Testis (tissue), 3 donors: ENCODE results near the gene LSM3. TPM values are rescaled to one million over a fixed set of nuclear protein-coding genes. Genes with fewer than 3 reads are reported as not detected.

ENCODE experiments used
- DNase-seq: peaks from one replicate; pipeline ENCODE4 v3.0.0-alpha.2; 2019
- H3K27ac ChIP-seq, 2 donors: fragments of 200-600 bp; sonication (generic); one replicate each; pipeline ENCODE4 v1.5.1; 2019
- H3K27me3 ChIP-seq: fragments of 200-600 bp; sonication (generic); one replicate; pipeline ENCODE4 v1.5.1; 2019
- H3K36me3 ChIP-seq: fragments of 200-600 bp; sonication (generic); one replicate; pipeline ENCODE4 v1.5.1; 2017; ENCODE audit warnings: low read depth; ENCODE audit errors: missing control alignments
- H3K4me1 ChIP-seq: fragments of 200-600 bp; sonication (generic); one replicate; pipeline ENCODE4 v1.5.1; 2019
- H3K4me3 ChIP-seq, 2 donors: fragments of 200-600 bp; sonication (generic); one replicate each; pipeline ENCODE4 v1.5.1; 2017 to 2019
- H3K9me3 ChIP-seq: fragments of 200-600 bp; sonication (generic); one replicate; pipeline ENCODE4 v1.5.1; 2017
- POLR2A ChIP-seq: fragments of 450-650 bp; IDR thresholded peaks from one replicate; pipeline ENCODE4 v1.6.1; 2017; ENCODE audit warnings: antibody characterized with exemption, mild to moderate bottlenecking, moderate library complexity
- WGBS, 2 donors: methylation state at CpG; one replicate each; pipeline ENCODE4 v1.1.5; 2018; 5-methylcytosine and 5-hydroxymethylcytosine counted together
- intact Hi-C: fragments of 100-400 bp; cut with DNase I; formaldehyde crosslinking; loops from one replicate; pipeline ENCODE4 v1.15.1; 2023; ENCODE audit warnings: low total_unique reads
- polyA plus RNA-seq: library from polyadenylated mRNA; stranded (reverse); fragments of 350-450 nt; fragmentation: Illumina TruSeq; extraction: RNeasy Lipid Tissue Mini Kit (QIAGEN cat#74804); gene quantifications from one replicate; pipeline ENCODE4 v1.2.3, GENCODE V29; 2014; ENCODE audit warnings: low read depth, low replicate concordance; ENCODE audit not compliant: insufficient read depth
- total RNA-seq, 2 donors: library from RNA; depleted of rRNA; stranded (reverse); fragments of >200 nt; gene quantifications; one replicate each; pipeline ENCODE4 v1.2.3, GENCODE V29; 2016
- TF ChIP-seq, protein P1 (sequence below), 3 experiments: fragments of 450-650 bp in 2 of 3; fragments of 200-600 bp in 1 of 3; sonication (generic) in 1 of 3; IDR thresholded peaks; one replicate each; pipeline ENCODE4 v1.5.1; 2016 to 2019; ENCODE audit warnings: antibody characterized with exemption in 3 of 3, mild to moderate bottlenecking in 2 of 3, moderate library complexity in 1 of 3

The LSM3 gene
- total and polyA plus RNA-seq, 3 donors from 2014 or later: 13.6 to 21.2 (median 14.9) TPM

DNA sequence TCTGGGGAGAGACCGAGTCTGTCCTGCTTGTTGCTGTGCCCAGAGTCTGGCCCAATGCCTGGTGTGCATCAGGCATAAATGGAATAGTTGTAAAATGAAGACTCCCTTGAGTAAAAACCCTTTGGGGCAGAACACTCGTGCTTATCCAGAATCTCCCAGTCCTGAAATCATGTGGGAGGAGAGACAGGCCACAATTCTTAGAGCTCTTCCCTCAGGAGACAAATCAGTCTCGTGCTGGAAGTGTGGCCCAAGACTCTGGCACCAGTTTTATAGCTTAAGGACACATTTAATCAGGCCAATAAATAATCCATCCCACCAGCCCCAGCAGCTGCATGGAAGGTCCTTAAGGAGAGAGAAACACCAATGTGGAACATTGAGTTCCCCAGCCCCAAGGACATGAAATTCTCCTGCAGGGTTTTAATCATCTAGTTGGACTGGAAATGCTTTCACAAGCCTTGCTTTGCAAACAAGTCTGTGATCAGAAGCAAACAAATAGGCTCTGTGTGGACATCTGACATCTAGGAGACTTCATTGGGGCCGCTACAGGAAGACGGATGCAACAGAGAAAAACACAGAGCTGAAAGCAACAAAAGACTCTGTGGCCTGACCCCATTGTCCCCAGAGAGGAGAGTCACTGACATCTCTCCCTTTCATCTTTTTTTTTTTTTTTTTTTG lies 70.4 kb downstream of the LSM3 start:
- no peaks in the 10 kb centered on the region for H3K9me3 ChIP-seq
- no peaks in the 10 kb centered on the region for H3K36me3 ChIP-seq
- H3K27me3 ChIP-seq: no peaks in the 10 kb centered on the region
- DNase-seq: peak; percentile 81
- intact Hi-C loops: no loop called here
- H3K27ac ChIP-seq: peak overlapping the region; percentile 55 to 74
- WGBS, 2 donors: 30 to 31% methylated on average over 5 of the region's 5 CpGs
- no peak for TF ChIP-seq POLR2A
- TF ChIP-seq, protein P1, sequence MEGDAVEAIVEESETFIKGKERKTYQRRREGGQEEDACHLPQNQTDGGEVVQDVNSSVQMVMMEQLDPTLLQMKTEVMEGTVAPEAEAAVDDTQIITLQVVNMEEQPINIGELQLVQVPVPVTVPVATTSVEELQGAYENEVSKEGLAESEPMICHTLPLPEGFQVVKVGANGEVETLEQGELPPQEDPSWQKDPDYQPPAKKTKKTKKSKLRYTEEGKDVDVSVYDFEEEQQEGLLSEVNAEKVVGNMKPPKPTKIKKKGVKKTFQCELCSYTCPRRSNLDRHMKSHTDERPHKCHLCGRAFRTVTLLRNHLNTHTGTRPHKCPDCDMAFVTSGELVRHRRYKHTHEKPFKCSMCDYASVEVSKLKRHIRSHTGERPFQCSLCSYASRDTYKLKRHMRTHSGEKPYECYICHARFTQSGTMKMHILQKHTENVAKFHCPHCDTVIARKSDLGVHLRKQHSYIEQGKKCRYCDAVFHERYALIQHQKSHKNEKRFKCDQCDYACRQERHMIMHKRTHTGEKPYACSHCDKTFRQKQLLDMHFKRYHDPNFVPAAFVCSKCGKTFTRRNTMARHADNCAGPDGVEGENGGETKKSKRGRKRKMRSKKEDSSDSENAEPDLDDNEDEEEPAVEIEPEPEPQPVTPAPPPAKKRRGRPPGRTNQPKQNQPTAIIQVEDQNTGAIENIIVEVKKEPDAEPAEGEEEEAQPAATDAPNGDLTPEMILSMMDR (IDR thresholded peaks at IDR 0.05): no peak
- H3K4me1 ChIP-seq: peaks cover 21% of the 10 kb centered on the region
- H3K4me3 ChIP-seq: no peak overlapping the region

Other genes starting within 250 kb of the LSM3 start
- gene CHCHD4, start 53.9 kb upstream of the LSM3 start, total RNA-seq: 10 to 100 TPM; 13.3 to 15.7 TPM
- 19.1 TPM for gene CHCHD4, start 53.9 kb upstream of the LSM3 start, polyA plus RNA-seq
- 10 to 100 TPM; 36.5 to 53.0 TPM for gene TMEM43, start 53.8 kb upstream of the LSM3 start, total RNA-seq
- gene TMEM43, start 53.8 kb upstream of the LSM3 start, polyA plus RNA-seq: 43.3 TPM
- 10 to 100 TPM; 48.7 to 54.1 TPM for gene XPC, start 216 bp upstream of the LSM3 start, total RNA-seq
- 25.1 TPM for gene XPC, start 216 bp upstream of the LSM3 start, polyA plus RNA-seq
- 10 to 100 TPM; 13.7 to 14.9 TPM for gene SLC6A6, start 223.8 kb downstream of the LSM3 start, total RNA-seq
- 9.7 TPM for gene SLC6A6, start 223.8 kb downstream of the LSM3 start, polyA plus RNA-seq